Stimulated activated CD8-positive, alpha-beta memory T cell treated with anti-CD3 and anti-CD28 coated beads, Interleukin-15, amount 100 ng/mL, for 1 hour (primary cell): ENCODE data around the gene B4GALNT1.
"Not testable (repeated sequence)": the region's sequence is repeated elsewhere in the genome, so short reads cannot be mapped to it uniquely, and the experiment has no call there.

Source experiments
- DNase-seq: peaks from one replicate; pipeline ENCODE4 v3.0.0-alpha.2; 2020; ENCODE audit warnings: low read depth

B4GALNT1 gene

DNA sequence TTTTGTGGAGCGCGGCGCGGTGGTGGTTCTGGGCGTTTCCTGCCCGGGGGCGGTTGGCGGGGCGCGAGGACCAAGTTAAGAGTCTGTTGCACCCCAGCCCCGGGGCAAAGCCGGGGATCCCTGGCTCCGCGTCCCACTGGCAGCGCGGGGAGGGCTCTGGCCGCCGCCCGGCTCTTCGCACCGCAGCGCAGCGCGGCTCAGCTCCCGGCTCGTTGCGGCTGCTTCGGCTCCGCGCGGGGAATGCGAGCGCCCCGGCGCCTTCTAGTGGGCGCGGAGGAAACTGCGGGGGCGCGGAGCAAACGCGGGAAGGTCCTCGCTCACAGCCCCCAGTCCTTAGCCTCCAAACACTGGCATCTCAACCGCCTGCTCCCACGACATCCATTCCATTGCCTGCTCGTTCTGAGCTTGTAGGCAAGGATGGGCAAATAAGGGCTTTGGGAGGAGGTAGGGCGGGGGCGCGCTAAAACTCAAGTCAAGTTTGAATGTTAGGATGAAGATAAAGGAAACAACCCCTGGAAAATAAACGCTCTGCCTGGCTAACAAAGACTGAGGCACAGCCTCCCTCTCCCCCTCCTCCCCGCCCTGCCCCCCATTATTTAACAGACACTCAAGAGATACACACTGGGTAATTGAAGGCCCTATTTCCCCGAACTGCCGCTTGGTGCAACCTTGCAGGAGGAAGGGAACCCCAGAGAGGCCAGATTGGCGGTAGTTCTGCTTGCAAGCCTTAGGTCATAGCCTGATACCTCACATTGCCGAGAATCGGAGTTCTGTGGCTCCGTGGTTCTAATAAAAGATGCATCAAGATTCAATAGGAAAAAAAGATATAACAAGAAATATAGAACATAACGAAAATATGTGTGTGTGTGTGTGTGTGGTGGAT lies at the start of gene B4GALNT1:
TSS of gene B4GALNT1 (minus strand) at position 244 of the 883 bp plus-strand sequence. CDS start 1,069 bp downstream, outside the sequence.
- no peak for DNase-seq

- no peak for DNase-seq
These were observed 46.7 kb upstream of the B4GALNT1 start for GRCh38 chr12:57679697-57680096.

DNA sequence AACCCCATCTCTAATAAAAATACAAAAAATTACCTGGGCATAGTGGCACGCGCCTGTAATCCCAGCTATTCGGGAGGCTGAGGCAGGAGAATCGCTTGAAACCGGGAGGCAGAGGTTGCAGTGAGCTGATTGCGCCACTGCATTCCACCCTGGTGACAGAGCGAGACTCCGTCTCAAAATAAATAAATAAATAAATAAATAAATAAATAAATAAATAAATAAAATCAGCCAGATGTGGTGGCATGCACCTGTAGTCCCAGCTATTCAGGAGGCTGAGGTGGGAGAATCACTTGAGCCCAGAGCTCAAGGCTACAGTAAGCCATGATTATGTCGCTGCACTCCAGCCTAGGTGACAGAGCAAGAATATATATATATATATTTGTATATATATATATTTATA lies 44.9 kb upstream of the B4GALNT1 start:
- not testable (repeated sequence) for DNase-seq

DNA sequence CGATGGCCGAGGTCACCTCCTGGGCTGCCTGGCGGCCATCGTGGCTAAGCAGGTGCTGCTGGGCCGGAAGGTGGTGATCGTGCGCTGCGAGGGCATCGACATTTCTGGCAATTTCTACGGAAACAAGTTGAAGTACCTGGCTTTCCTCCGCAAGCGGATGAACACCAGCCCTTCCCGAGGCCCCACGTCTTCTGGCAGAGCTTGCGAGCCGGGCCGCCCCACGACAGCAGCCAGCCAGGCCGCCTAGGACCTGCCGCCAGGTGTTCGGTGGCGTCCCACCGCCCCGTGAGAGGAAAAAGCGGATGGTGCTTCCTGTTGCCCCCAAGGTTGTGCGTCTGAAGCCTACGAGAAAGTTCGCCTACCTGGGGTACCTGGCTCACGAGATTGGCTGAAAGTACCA lies 41.7 kb upstream of the B4GALNT1 start:
- no peak for DNase-seq

GRCh38 chr12:57672801-57673200 lies 39.8 kb upstream of the B4GALNT1 start:
- no peak for DNase-seq

DNA sequence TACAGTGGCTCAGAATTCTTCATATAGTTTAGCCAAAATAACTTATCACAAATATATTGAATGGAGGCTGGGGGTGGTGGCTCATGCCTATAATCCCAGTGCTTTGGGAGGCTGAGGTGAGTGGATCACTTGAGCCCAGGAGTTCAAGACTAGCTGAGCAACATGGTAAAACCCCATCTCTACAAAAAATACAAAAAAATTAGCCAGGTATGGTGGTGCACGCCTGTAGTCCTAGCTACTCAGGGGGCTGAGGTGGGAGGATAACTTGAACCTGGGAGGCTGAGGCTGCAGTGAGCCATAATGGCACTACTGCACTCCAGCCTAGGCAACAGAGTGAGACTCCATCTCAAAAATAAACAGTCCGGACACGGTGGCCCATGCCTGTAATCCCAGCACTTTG lies 38.8 kb upstream of the B4GALNT1 start:
- DNase-seq: not testable (repeated sequence)

- DNase-seq: not testable (repeated sequence)
These were observed 36.7 kb upstream of the B4GALNT1 start for GRCh38 chr12:57669691-57670090.

- DNase-seq: no peak
These were observed 33.9 kb upstream of the B4GALNT1 start for GRCh38 chr12:57666897-57667296.

- not testable (repeated sequence) for DNase-seq
These were observed 32.2 kb upstream of the B4GALNT1 start for GRCh38 chr12:57665066-57665820.

DNA sequence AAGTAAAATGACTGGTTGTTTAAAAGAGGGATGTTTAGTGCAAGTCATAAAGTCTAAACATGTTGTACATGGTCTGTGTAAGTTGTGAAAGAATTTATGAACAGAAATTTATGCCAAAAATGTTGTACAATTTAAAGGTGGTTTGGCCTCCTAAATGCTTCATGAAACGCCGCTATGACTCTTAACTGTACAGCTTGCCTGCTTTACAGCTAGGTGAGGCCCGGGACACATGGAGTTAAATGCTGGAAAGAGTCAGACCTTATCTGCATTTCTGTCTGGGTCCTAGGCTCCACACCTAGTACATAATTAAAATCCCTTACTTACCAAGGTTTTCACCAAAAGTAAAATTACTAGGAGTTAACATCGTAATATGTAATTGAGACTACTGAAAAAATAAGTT lies 28.4 kb upstream of the B4GALNT1 start:
- DNase-seq: no peak

- no peak for DNase-seq
These were observed 25.9 kb upstream of the B4GALNT1 start for GRCh38 chr12:57658890-57659289.

DNA sequence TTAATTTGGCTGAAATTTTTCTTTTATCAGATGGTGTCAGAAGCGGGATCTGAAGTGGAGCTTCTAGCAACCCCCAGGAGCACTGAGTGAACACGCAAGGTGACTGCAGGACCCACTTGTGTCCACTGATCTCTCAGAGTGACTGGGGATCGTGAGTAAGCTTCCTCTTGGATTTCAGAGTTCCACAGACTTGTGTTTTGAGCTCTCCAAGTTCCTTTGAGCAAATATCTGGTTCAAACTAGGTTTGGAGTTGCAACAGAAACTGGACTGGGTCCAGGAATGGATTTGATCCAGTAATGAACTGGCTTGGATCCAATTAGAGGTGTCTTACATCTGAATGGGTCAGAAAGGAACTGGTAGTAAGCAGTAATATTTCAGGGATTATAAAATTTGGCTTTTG lies 24.7 kb upstream of the B4GALNT1 start:
- DNase-seq: no peak

GRCh38 chr12:57656408-57656807 lies 23.4 kb upstream of the B4GALNT1 start:
- DNase-seq: not testable (repeated sequence)

GRCh38 chr12:57655541-57656240 lies 22.7 kb upstream of the B4GALNT1 start:
- no peak for DNase-seq

GRCh38 chr12:57654042-57654441 lies 21.0 kb upstream of the B4GALNT1 start:
- no peak for DNase-seq

DNA sequence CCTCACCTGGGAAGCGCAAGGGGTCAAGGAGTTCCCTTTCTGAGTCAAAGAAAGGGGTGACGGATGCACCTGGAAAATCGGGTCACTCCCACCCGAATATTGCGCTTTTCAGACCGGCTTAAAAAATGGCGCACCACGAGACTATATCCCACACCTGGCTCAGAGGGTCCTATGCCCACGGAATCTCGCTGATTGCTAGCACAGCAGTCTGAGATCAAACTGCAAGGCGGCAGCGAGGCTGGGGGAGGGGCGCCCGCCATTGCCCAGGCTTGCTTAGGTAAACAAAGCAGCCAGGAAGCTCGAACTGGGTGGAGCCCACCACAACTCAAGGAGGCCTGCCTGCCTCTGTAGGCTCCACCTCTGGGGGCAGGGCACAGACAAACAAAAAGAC lies 13.7 kb upstream of the B4GALNT1 start:
- DNase-seq: not testable (repeated sequence)

GRCh38 chr12:57645990-57646658 lies 13.1 kb upstream of the B4GALNT1 start:
- DNase-seq: not testable (repeated sequence)

- no peak for DNase-seq
These were observed 8.9 kb upstream of the B4GALNT1 start for GRCh38 chr12:57641699-57642442.

DNA sequence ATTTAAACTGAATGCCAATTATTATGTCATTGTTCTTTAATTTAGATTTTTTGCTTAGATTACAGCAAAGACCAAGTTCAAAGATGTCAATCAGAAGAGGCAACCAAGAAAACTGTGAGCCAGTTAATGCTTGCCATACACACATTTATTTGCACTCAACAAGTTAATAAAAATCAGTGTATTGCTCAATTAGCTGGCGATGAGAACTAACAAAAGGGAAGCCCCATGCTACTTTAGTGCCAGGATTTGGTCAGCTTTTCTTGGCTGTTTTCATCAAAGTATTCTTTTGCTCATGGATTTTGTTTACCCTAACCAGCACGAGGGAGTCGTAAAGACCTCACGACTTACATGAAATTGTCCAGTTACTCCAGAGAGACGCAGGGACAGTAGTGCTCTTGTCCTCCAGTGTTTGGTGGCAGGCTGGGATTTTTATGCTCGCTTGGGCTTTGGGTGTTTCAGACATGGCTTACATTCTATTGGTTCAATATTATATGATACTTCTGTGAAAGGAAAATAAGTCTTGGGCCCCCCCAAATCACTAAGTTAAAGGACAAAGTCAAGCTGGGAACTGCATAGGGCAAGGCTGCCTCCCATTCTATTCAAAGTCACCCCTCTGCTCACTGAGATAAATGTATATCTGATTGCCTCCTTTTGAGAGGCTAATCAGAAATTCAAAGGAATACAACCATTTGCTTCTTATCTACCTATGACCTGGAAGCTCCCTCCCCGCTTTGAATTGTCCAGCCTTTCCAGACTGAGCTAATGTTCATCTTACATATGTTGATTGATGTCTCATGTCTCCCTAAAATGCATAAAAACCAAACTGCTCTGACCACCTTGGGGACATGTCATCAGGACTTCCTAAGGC lies 7.4 kb upstream of the B4GALNT1 start:
- DNase-seq: no peak

- DNase-seq: no peak
These were observed 5.1 kb upstream of the B4GALNT1 start for GRCh38 chr12:57638096-57638495.
